Measurements from ENCODE around the gene SREBF2. TPM values are rescaled to one million over a fixed set of nuclear protein-coding genes. Genes with fewer than 3 reads are reported as not detected.

SREBF2 gene
- total and polyA plus RNA-seq, 2 donors (not counting 3 experiments of a cell fraction or from before 2014, with no cell fraction given), result 101 to 136 TPM

GRCh38 chr22:41820447-41820846 lies 12.5 kb upstream of the SREBF2 start:
- BruUV-seq (replicated peaks), result no TSS peak
- H3K9ac ChIP-seq (replicated peaks; ENCODE audit: extremely low read depth, insufficient read depth, low read length), result no peak overlapping the region
- H3K27ac ChIP-seq (ENCODE audit: insufficient read depth, low read depth, low read length), result no peak overlapping the region
- H3K79me2 ChIP-seq (ENCODE audit: control insufficient read depth, insufficient read depth, low read length), result no peaks in the 10 kb centered on the region
- no peaks in the 10 kb centered on the region for H4K20me1 ChIP-seq (replicated peaks; ENCODE audit: control insufficient read depth, extremely low read depth, insufficient read depth, low read length)
- TF ChIP-seq GATA2 (IDR thresholded peaks at IDR 0.05; ENCODE audit: insufficient read depth, insufficient read length, low read depth, low read length) (no peak), FOS (IDR thresholded peaks at IDR 0.05; ENCODE audit: borderline replicate concordance, insufficient read depth, low read length) (no peak), JUN (IDR thresholded peaks at IDR 0.05; ENCODE audit: borderline replicate concordance, insufficient read depth, insufficient read length, low read depth) (no peak), EZH2 (IDR thresholded peaks at IDR 0.05; ENCODE audit: borderline replicate concordance, low read depth, low read length, severe bottlenecking) (no peak), MAX (IDR thresholded peaks at IDR 0.05; ENCODE audit: insufficient read depth, insufficient read length) (no peak), MYC (IDR thresholded peaks at IDR 0.05; ENCODE audit: low read depth, low read length) (no peak), POLR2A (IDR thresholded peaks at IDR 0.05; ENCODE audit: low read depth, low read length) (no peak)
- no peak overlapping the region for H3K4me3 ChIP-seq (replicated peaks in 1 of 3; ENCODE audit: insufficient read depth in 1 of 3, low read depth in 1 of 3, low read length in 3 of 3)
- DNase-seq (ENCODE audit: low read depth, low spot score) (no peak), FAIRE-seq (no peak)
- H3K9me1 ChIP-seq (replicated peaks; ENCODE audit: control insufficient read depth, extremely low read depth, insufficient read depth, low read length), result no peaks in the 10 kb centered on the region
- H3K9me3 ChIP-seq (replicated peaks; ENCODE audit: control insufficient read depth, insufficient read depth, low read length), result no peaks in the 10 kb centered on the region
- H3K4me1 ChIP-seq (ENCODE audit: control insufficient read depth, extremely low read depth, insufficient read depth, low read length), result peaks cover 3% of the 10 kb centered on the region
- H2AFZ ChIP-seq (ENCODE audit: low read depth, low read length), result no peak overlapping the region
- intact Hi-C loops (cut with micrococcal nuclease) (loop anchor here (5.0 kb wide), 1 partner anchor 137 kb away; no protein-coding TSS in a partner anchor), dilution Hi-C loops (cut with MboI; ENCODE audit: extremely low pct_ligation_motif_present, low sequenced_read_pairs) (no loop called here)
- no peak overlapping the region for H3K4me2 ChIP-seq (ENCODE audit: insufficient read depth, low read length)
- ChIA-PET POLR2A (no interaction called here), CTCF (interaction anchor here (3.2 kb wide), 1 partner anchor 121 kb away, joined by 55 read pairs; no protein-coding TSS in a partner anchor)
- no peaks in the 10 kb centered on the region for H3K36me3 ChIP-seq (ENCODE audit: control insufficient read depth in 2 of 2, extremely low read depth in 1 of 2, insufficient read depth in 2 of 2, low read length in 2 of 2)
- H3K27me3 ChIP-seq (ENCODE audit: control insufficient read depth in 2 of 2, insufficient read depth in 2 of 2, low read length in 2 of 2), result no peaks in the 10 kb centered on the region

Measured in endothelial cell of umbilical vein (primary cell).